Measurements from ENCODE around the gene ZBTB42.
"Not testable (repeated sequence)": the region's sequence is repeated elsewhere in the genome, so short reads cannot be mapped to it uniquely, and the experiment has no call there.

The ZBTB42 gene

GRCh38 chr14:104804481-104805325 is 3.8 kb downstream of the ZBTB42 start:
- no peaks in the 10 kb centered on the region for H3K9me3 ChIP-seq (ENCODE audit: low read depth, low read length)
- TF ChIP-seq EZH2 (IDR thresholded peaks at IDR 0.05) (no peak), FOXP2 (optimal IDR thresholded peaks at IDR 0.05; ENCODE audit: control extremely low read depth, extremely low read length, insufficient read depth) (no peak), POLR2AphosphoS5 (IDR thresholded peaks at IDR 0.05; ENCODE audit: borderline replicate concordance, low read depth, low read length) (no peak)
- H3K27ac ChIP-seq, result no peak overlapping the region
- no peaks in the 10 kb centered on the region for H3K36me3 ChIP-seq (ENCODE audit: insufficient read depth, low read length)
- DNase-seq (ENCODE audit: low read depth, low spot score), result no peak
- H3K4me3 ChIP-seq, result no peak overlapping the region
- H3K9ac ChIP-seq (ENCODE audit: insufficient read length), result no peak overlapping the region

GRCh38 chr14:104805326-104805678 is 4.4 kb downstream of the ZBTB42 start:
- TF ChIP-seq FOXP2 (optimal IDR thresholded peaks at IDR 0.05; ENCODE audit: control extremely low read depth, extremely low read length, insufficient read depth), result no peak
- Histone ChIP-seq H3K9ac (ENCODE audit: insufficient read length) (no peak overlapping the region), H3K4me3 (no peak overlapping the region), H3K9me3 (ENCODE audit: low read depth, low read length) (no peaks in the 10 kb centered on the region), H3K36me3 (ENCODE audit: insufficient read depth, low read length) (no peaks in the 10 kb centered on the region), H3K27ac (no peak overlapping the region)
- no peak for DNase-seq (ENCODE audit: low read depth, low spot score)

- Histone ChIP-seq H3K27ac (no peak overlapping the region), H3K9ac (ENCODE audit: insufficient read length) (no peak overlapping the region), H3K36me3 (ENCODE audit: insufficient read depth, low read length) (no peaks in the 10 kb centered on the region), H3K9me3 (ENCODE audit: low read depth, low read length) (no peaks in the 10 kb centered on the region), H3K4me3 (no peak overlapping the region)
- TF ChIP-seq EZH2 (IDR thresholded peaks at IDR 0.05) (no peak), POLR2AphosphoS5 (IDR thresholded peaks at IDR 0.05; ENCODE audit: borderline replicate concordance, low read depth, low read length) (no peak), FOXP2 (optimal IDR thresholded peaks at IDR 0.05; ENCODE audit: control extremely low read depth, extremely low read length, insufficient read depth) (no peak)
- no peak for DNase-seq (ENCODE audit: low read depth, low spot score)
Observed at GRCh38 chr14:104805941-104806624, 5.2 kb downstream of the ZBTB42 start.

- H3K9ac ChIP-seq (ENCODE audit: insufficient read length), result no peak overlapping the region
- H3K27ac ChIP-seq, result no peak overlapping the region
- TF ChIP-seq POLR2AphosphoS5 (IDR thresholded peaks at IDR 0.05; ENCODE audit: borderline replicate concordance, low read depth, low read length), result no peak
- TF ChIP-seq FOXP2 (optimal IDR thresholded peaks at IDR 0.05; ENCODE audit: control extremely low read depth, extremely low read length, insufficient read depth), result no peak
- no peak for TF ChIP-seq EZH2 (IDR thresholded peaks at IDR 0.05)
- H3K9me3 ChIP-seq (ENCODE audit: low read depth, low read length), result no peaks in the 10 kb centered on the region
- H3K4me3 ChIP-seq, result no peak overlapping the region
- no peak for DNase-seq (ENCODE audit: low read depth, low spot score)
- no peaks in the 10 kb centered on the region for H3K36me3 ChIP-seq (ENCODE audit: insufficient read depth, low read length)
Observed at GRCh38 chr14:104806625-104807465, 5.9 kb downstream of the ZBTB42 start.

GRCh38 chr14:104808456-104808855 is 7.6 kb downstream of the ZBTB42 start:
- Histone ChIP-seq H3K9ac (ENCODE audit: insufficient read length) (no peak overlapping the region), H3K9me3 (ENCODE audit: low read depth, low read length) (no peaks in the 10 kb centered on the region), H3K27ac (no peak overlapping the region), H3K36me3 (ENCODE audit: insufficient read depth, low read length) (no peaks in the 10 kb centered on the region), H3K4me3 (no peak overlapping the region)
- no peak for TF ChIP-seq POLR2AphosphoS5 (IDR thresholded peaks at IDR 0.05; ENCODE audit: borderline replicate concordance, low read depth, low read length)
- no peak for DNase-seq (ENCODE audit: low read depth, low spot score)

GRCh38 chr14:104810316-104810715 is 9.4 kb downstream of the ZBTB42 start:
- DNase-seq (ENCODE audit: low read depth, low spot score), result no peak
- H3K4me3 ChIP-seq, result no peak overlapping the region
- H3K27ac ChIP-seq, result no peak overlapping the region
- no peaks in the 10 kb centered on the region for H3K9me3 ChIP-seq (ENCODE audit: low read depth, low read length)
- no peak overlapping the region for H3K9ac ChIP-seq (ENCODE audit: insufficient read length)
- H3K36me3 ChIP-seq (ENCODE audit: insufficient read depth, low read length), result no peaks in the 10 kb centered on the region
- TF ChIP-seq POLR2AphosphoS5 (IDR thresholded peaks at IDR 0.05; ENCODE audit: borderline replicate concordance, low read depth, low read length) (no peak), FOXP2 (optimal IDR thresholded peaks at IDR 0.05; ENCODE audit: control extremely low read depth, extremely low read length, insufficient read depth) (no peak), EZH2 (IDR thresholded peaks at IDR 0.05) (no peak)

- no peak for DNase-seq (ENCODE audit: low read depth, low spot score)
- no peaks in the 10 kb centered on the region for H3K9me3 ChIP-seq (ENCODE audit: low read depth, low read length)
- no peak overlapping the region for H3K27ac ChIP-seq
- H3K36me3 ChIP-seq (ENCODE audit: insufficient read depth, low read length), result peaks cover 4% of the 10 kb centered on the region; the same call in 1 of the 2 replicates
- H3K9ac ChIP-seq (ENCODE audit: insufficient read length), result no peak overlapping the region
- H3K4me3 ChIP-seq, result no peak overlapping the region
- no peak for TF ChIP-seq EZH2 (IDR thresholded peaks at IDR 0.05)
- TF ChIP-seq FOXP2 (optimal IDR thresholded peaks at IDR 0.05; ENCODE audit: control extremely low read depth, extremely low read length, insufficient read depth), result no peak
- TF ChIP-seq POLR2AphosphoS5 (IDR thresholded peaks at IDR 0.05; ENCODE audit: borderline replicate concordance, low read depth, low read length), result no peak
Observed at GRCh38 chr14:104813286-104813685, 12.4 kb downstream of the ZBTB42 start.

- H3K4me3 ChIP-seq, result peak overlapping the region; percentile 89
- not testable (repeated sequence) for H3K9ac ChIP-seq (ENCODE audit: insufficient read length)
Observed at GRCh38 chr14:104814701-104815100, 13.8 kb downstream of the ZBTB42 start.

More at GRCh38 chr14:104814701-104815100, 13.8 kb downstream of the ZBTB42 start:
- not testable (repeated sequence) for DNase-seq (ENCODE audit: low read depth, low spot score); H3K27ac ChIP-seq; H3K9me3 ChIP-seq (ENCODE audit: low read depth, low read length); H3K36me3 ChIP-seq (ENCODE audit: insufficient read depth, low read length)

Data from SK-N-MC (cell line).